Upper lobe of left lung (tissue), 4 donors: ENCODE data around the gene KCNG2.

Source experiments
- EP300 ChIP-seq, 4 donors: sonication (generic); formaldehyde crosslinking; IDR thresholded peaks; one replicate each; pipeline ENCODE4 v1.5.1; 2017; ENCODE audit warnings: antibody characterized with exemption in 4 of 4, control low read depth in 2 of 4
- POLR2A ChIP-seq, 4 donors: fragments of 450-650 bp; IDR thresholded peaks; one replicate each; pipeline ENCODE4 v1.5.1; 2016 to 2017; ENCODE audit warnings: antibody characterized with exemption in 4 of 4, mild to moderate bottlenecking in 2 of 4
- POLR2AphosphoS5 ChIP-seq, 2 donors: sonication (generic); formaldehyde crosslinking; IDR thresholded peaks; one replicate each; pipeline ENCODE4 v1.5.1; 2017; ENCODE audit warnings: antibody characterized with exemption in 2 of 2
- TF ChIP-seq, protein P1 (sequence below), 6 experiments: fragments of 450-650 bp in 4 of 6; fragments of 200-600 bp in 2 of 6; sonication (generic) in 2 of 6; IDR thresholded peaks; one replicate each; pipeline ENCODE4 v1.5.1; 2016 to 2019; ENCODE audit warnings: antibody characterized with exemption in 6 of 6

DNA sequence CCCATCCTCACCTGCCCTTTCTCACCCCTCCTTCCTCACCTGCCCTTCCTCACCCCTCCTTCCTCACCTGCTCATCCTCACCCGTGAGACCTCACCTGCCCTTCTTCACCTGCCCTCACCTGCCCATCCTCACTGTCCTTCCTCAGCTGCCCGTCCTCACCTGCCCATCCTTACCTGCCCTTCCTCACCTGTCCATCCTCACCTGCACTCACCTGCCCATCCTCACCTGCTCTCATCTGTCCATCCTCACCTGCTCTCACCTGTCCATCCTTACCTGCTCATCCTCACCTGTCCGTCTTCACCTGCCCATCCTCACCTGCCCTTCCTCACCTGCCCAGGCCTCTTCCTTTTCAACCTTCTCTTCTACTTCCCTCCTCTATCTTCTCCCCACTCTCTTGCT, 34.4 kb downstream of the KCNG2 start:
- TF ChIP-seq POLR2A (IDR thresholded peaks at IDR 0.05) (no peak), EP300 (IDR thresholded peaks at IDR 0.05) (no peak), POLR2AphosphoS5 (IDR thresholded peaks at IDR 0.05) (no peak)
- TF ChIP-seq, protein P1, sequence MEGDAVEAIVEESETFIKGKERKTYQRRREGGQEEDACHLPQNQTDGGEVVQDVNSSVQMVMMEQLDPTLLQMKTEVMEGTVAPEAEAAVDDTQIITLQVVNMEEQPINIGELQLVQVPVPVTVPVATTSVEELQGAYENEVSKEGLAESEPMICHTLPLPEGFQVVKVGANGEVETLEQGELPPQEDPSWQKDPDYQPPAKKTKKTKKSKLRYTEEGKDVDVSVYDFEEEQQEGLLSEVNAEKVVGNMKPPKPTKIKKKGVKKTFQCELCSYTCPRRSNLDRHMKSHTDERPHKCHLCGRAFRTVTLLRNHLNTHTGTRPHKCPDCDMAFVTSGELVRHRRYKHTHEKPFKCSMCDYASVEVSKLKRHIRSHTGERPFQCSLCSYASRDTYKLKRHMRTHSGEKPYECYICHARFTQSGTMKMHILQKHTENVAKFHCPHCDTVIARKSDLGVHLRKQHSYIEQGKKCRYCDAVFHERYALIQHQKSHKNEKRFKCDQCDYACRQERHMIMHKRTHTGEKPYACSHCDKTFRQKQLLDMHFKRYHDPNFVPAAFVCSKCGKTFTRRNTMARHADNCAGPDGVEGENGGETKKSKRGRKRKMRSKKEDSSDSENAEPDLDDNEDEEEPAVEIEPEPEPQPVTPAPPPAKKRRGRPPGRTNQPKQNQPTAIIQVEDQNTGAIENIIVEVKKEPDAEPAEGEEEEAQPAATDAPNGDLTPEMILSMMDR (IDR thresholded peaks at IDR 0.05) = no peak
